ENCODE measurements around the gene ZNF761.
"Not testable (repeated sequence)": the region's sequence is repeated elsewhere in the genome, so short reads cannot be mapped to it uniquely, and the experiment has no call there.

The ZNF761 gene

DNA sequence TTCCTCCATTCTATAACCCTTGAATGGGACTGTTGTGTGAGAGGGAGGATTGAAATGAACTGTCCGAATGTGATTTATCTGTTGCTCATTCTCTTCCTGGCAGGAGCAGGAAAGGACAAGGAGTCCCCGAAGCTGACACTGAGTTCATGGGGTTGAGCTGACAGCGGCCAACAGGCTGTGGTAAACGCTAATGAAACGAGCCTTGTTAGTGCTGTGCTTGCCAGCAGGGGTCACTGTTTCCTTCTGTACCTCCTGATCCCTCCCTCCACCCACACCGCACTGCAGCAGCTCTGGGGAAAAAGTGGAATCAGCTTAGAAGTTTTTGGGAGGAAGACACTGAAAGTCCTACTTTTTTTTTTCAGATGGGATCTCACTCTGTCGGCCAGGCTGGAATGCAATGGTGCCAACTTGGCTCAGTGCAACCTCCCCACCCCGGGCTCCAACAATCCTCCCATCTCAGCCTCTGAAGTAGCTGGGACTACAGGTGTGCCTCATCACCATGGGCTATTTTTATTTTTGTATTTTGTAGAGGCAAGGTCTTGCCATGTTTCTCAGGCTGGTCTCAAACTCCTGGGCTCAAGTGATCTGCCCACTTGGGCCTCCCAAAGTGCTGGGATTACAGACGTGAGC, 6.7 kb upstream of the ZNF761 start:
- TF ChIP-seq CTCF (IDR thresholded peaks at IDR 0.05; ENCODE audit: low read depth, low read length) = peak; percentile 85
- no peak overlapping the region for H3K4me3 ChIP-seq (replicated peaks in 1 of 2; ENCODE audit: low read depth in 2 of 2, low read length in 2 of 2)
- DNase-seq (ENCODE audit: low read depth in 2 of 2) = peak; percentile 77 to 80

DNA sequence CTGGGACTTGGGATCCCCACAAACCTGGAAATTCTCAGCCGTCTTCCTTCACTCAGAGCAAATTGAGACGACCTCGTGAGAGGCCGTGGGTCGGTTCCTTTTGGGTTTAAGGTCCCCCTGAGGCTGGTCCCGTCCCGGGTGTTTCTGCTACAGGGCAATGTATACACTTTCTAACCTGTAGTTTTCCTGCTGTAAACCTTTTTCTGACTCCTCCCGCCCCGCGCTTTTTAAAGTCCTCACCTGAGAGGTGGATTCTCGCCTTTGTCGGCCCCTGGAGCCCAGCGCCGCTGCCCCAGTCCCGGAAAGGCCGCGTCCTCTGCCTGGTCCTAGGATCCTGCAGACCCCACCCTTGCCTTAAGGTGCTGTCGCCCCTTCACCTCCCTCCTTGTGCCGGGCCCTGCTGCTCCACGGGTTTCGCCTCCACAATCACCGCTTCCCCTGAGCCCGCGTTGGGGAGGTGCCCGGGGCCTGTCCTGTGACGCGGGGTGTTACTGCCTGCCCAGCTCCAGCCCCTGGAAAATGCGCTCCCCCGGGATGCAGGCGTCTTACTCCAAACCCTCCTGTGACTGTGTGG, 391 bp downstream of the ZNF761 start:
- peak overlapping the region; percentile 80 to 88 for H3K4me3 ChIP-seq (replicated peaks in 1 of 2; ENCODE audit: low read depth in 2 of 2, low read length in 2 of 2)
- DNase-seq (ENCODE audit: low read depth in 2 of 2) = peak; percentile 3 to 20
- TF ChIP-seq CTCF (IDR thresholded peaks at IDR 0.05; ENCODE audit: low read depth, low read length) = no peak

- not testable (repeated sequence) for DNase-seq (ENCODE audit: low read depth in 2 of 2); H3K4me3 ChIP-seq (replicated peaks in 1 of 2; ENCODE audit: low read depth in 2 of 2, low read length in 2 of 2)
These were observed 12.0 kb downstream of the ZNF761 start for GRCh38 chr19:53443809-53444208.

DNA sequence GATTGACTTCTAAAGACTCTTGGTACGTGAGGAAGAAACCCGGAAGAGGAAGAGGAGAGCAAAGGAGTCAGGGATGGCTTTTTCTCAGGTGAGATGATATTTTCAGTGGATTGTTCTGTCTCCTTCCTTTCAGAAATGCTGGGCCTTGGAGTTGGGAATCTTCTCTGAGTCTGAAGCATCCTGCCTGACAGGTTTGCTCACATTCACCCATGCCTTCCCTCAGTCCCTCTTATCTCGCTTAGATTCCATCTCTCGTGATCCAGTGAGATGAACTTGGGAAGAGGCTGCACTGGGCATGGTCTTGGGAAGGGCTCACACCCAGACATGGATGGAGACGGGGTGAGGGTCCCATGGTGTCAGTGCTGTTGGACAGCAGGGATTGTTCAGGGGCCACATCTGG, 15.4 kb downstream of the ZNF761 start:
- H3K4me3 ChIP-seq (replicated peaks in 1 of 2; ENCODE audit: low read depth in 2 of 2, low read length in 2 of 2); DNase-seq (ENCODE audit: low read depth in 2 of 2): not testable (repeated sequence)

GRCh38 chr19:53455828-53456227, 24.0 kb downstream of the ZNF761 start:
- H3K4me3 ChIP-seq (replicated peaks in 1 of 2; ENCODE audit: low read depth in 2 of 2, low read length in 2 of 2) = no peak overlapping the region
- no peak for TF ChIP-seq CTCF (IDR thresholded peaks at IDR 0.05; ENCODE audit: low read depth, low read length)
- no peak for DNase-seq (ENCODE audit: low read depth in 2 of 2)

DNA sequence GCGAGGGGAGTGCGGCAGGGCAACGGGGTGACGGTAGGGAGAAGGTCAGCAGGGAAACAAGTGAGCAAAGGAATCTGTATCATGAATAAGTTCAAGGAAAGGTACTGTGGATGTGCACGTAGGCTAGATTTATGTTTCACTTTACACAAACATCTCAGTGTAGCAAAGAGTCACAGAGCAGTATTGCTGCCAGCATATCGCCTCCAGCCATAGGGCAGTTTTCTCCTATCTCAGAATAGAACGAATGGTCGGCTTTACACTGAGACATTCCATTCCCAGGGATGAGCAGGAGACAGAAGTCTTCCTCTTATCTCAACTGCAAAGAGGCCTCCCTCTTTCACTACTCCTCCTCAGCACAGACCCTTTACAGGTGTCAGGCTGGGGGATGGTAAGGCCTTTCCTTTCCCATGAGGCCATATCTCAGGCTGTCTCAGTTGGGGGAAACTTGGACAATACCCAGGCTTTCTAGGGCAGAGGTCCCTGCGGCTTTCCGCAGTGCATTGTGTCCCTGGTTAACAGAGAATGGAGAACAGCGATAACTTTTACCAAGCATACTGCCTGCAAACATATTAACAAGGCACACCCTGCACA, 28.4 kb downstream of the ZNF761 start:
- not testable (repeated sequence) for DNase-seq (ENCODE audit: low read depth in 2 of 2); H3K4me3 ChIP-seq (replicated peaks in 1 of 2; ENCODE audit: low read depth in 2 of 2, low read length in 2 of 2)

GRCh38 chr19:53461866-53462265, 30.1 kb downstream of the ZNF761 start:
- TF ChIP-seq CTCF (IDR thresholded peaks at IDR 0.05; ENCODE audit: low read depth, low read length) = no peak
- DNase-seq (ENCODE audit: low read depth in 2 of 2) = no peak
- no peak overlapping the region for H3K4me3 ChIP-seq (replicated peaks in 1 of 2; ENCODE audit: low read depth in 2 of 2, low read length in 2 of 2)

DNA sequence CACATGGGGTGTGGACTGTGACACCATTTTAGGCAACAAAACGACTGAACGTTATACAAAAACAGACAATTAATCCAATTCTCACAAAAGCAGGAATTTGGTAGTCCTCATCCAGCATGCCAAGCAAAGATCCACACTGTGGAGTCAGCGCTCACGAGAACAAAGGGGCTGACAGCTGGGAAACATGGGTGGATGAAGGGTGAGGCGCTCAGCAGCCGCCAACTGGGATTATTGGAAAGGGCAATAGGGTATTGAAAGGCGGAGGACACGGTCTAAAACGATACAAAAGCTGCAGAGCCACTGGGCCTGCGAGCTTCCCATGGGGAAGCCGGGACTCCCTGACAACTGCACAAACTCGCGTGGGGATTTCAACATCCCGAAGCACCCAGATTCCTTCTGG, 31.1 kb downstream of the ZNF761 start:
- DNase-seq (ENCODE audit: low read depth in 2 of 2) = no peak
- TF ChIP-seq CTCF (IDR thresholded peaks at IDR 0.05; ENCODE audit: low read depth, low read length) = no peak
- no peak overlapping the region for H3K4me3 ChIP-seq (replicated peaks in 1 of 2; ENCODE audit: low read depth in 2 of 2, low read length in 2 of 2)
